NCI-H2227 treated with DMSO at 0.1 percent for 48 hours (cell line): Measurements from ENCODE around the gene PDCL3.

Experiments used
- DNase-seq: peaks from one replicate; lab custom pipeline; 2025; lab: John Stamatoyannopoulos, UW

Gene PDCL3

DNA sequence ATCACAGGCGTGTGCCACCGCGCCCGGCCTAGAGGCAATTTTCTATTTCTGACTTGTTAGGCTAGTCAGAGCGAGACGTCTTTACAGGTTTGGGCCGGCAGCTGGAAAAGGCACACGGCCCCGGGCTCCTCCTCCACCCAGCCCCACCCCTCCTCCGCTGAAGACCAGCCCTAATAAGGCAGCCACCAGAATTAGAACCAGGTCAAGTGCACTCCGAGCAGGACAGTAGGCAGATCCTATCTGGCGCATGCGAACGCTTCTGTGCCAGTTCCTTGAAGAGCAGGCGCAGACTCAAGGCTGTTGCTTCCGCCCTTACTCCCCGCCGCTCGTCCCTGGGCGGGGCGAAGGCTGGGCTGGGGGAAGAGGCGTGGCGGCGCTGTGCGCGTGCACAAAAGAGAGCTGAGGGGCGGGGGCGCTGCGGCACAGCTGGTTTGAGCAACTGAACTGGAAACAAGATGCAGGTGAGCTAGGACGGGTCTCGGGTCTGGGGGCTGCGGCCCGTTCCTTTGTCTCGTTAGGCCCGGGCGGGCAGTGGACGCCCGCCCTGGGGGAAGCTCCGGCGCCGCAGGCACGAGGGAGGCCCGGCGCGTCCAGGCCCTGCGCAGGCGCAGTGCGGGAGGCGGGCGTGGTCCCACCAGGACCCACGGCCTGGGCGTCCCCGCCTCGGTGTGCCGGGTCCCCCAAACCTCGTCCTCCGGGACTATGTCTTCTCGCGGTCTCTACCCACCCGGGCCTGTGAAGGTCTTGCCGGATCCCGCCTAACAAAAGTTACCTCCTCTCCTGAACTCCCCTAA, at the start of gene PDCL3:
Gene PDCL3, plus strand, starts transcription at position 381 of the 794 bp plus-strand sequence. Its CDS starts 75 bp downstream, at position 456.
- DNase-seq: peak; percentile 98

- no peak for DNase-seq
These were observed 49.1 kb upstream of the PDCL3 start for GRCh38 chr2:100513650-100514049.

- DNase-seq: no peak
These were observed 45.2 kb upstream of the PDCL3 start for GRCh38 chr2:100517556-100517955.

DNA sequence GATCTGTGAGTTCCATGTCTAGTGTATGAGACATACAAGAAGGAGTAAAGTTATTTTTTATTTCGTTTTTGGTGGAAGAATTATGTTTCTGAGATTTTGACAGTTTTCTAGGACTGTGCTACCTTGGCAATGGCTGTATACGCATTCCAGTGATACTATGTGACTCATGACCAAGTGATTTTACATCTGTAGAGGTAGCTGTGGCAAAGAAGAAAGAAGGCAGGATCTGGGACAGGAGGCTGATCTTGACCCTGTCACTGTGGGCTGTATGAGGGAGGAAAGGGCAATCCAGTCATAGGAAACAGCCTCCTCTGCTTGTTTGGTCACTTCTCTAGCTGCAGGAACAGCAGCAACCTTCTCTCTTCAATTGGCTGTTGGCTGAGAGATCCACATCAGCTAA, 44.0 kb upstream of the PDCL3 start:
- no peak for DNase-seq

- no peak for DNase-seq
These were observed 42.6 kb upstream of the PDCL3 start for GRCh38 chr2:100520224-100520623.

GRCh38 chr2:100522430-100522829, 40.4 kb upstream of the PDCL3 start:
- DNase-seq: no peak

DNA sequence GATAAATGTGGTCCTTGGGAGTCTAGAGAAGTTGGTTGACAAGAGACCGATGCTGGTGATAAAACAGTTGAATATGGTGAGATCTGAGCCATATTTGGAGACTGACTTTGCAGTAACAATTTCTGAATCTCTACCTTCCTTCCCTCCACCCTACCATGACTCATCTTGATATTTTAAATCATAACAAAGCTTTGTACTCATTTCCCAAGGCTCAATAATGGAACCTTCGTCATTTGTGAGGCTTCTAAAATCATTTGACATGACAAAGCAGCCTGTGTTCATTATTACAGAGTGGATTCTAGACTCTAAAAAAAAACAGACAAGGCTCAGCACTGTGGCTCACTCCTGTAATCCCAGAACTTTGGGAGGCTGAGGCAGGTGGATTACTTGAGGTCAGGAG, 38.5 kb upstream of the PDCL3 start:
- DNase-seq: no peak

DNA sequence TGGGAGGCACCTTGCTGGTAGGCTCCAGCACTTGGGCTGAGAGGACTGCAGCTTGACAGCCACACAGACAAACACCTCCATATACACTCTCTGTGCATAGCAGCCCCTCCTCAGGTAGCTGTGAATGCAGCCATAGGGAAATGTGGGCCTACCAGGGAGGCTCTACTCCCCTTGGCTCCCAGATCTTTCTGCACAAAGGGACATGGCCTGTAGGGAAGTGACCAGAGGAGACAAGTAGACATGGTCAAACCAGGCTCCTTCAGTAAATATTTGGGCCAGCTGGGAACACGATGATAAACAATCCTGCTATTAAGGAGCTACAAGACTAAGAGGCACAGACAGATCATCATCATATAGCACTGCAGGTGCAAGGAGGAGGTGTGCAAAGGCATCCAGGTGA, 35.9 kb upstream of the PDCL3 start:
- no peak for DNase-seq

- no peak for DNase-seq
These were observed 35.3 kb upstream of the PDCL3 start for GRCh38 chr2:100527440-100528015.

DNA sequence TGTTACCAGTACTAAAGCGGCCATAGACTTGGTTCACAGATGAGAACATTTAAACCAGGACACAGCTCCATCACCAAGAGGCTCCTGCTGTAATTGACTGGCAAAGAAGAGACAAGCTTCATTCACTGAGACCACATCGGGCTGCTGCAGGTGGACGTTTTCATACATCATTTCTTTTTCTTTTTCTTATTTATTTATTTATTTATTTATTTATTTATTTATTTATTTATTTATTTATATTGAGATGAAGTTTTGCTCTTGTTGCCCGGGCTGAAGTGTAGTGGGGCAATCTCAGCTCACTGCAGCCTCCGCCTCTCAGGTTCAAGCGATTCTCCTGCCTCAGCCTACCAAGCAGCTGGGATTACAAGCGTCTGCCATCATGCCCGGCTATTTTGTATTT, 33.6 kb upstream of the PDCL3 start:
- DNase-seq: no peak

DNA sequence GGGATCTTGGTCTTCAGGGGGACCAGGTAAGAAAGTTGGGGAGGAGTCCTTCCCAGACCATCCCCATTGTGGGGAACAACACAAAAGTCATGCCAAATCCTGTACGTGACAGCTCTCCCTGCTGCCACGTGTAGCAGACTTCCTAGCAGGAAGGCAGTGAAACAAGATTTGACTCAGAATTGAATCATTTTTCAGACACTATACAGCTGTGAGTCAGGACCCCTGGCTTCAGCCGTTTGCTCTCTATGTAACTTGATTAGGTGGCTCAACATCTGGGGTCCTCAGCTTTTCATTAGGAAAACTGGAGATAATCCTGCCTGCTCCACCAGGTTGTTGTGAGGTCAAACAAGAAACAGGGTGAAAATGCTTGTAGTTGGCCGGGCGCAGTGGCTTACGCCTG, 32.9 kb upstream of the PDCL3 start:
- DNase-seq: no peak

DNA sequence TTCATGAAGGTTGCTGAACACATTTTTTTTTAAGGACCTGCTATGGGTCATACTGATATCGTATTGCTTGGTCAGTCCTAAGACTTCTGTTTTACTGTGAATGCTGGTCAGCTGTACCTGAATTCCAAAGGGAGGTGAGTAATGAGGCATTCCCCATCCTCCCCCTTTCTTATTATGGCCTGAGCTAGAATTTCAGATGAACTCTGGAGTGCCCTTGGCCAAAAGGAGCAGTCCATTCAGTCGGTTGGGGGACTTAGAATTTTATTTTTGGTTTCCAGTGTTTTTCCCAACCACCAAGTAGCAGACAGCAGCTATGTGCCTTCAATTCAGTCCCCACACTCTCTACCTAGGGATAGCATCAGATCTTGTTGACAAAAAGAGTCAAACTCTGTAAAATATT, 26.9 kb upstream of the PDCL3 start:
- no peak for DNase-seq

GRCh38 chr2:100537918-100538317, 24.9 kb upstream of the PDCL3 start:
- DNase-seq: no peak

DNA sequence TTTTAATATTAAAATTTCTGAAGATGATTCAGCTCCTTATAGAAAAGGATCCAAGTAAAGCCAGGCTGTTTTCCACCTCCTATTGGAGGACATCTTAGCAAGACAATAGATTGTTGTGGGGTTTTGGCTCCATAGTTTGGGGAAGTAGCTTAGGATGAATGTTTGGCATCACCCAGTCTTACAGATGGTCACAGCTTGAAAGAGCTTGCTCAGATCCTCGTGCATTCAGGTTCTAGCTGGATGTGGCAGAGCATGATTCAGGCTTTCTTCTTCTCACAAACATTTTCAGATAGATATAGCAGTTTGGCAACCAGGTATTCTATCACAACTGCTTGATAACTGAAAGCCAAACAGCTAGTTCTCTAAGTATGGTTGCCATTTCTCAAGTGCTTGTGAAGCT, 23.6 kb upstream of the PDCL3 start:
- DNase-seq: no peak

DNA sequence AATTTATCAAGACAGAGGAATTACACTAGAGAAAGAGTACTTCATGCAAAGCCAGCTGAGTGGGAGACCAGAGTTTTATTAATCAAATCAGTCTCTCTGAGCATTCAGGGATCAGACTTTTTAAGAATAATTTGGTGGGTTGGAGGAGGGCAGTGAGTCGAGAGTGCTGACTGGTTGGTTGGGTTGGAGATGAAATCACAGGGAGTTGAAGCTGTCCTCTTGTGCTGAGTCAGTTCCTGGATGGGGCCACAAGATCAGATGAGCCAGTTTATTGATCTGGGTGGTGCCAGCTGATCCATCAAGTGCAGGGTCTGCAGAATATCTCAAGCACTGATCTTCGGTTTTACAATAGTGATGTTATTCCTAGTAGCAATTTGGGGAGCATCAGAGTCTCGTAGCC, 21.4 kb upstream of the PDCL3 start:
- DNase-seq: no peak

- no peak for DNase-seq
These were observed 20.4 kb upstream of the PDCL3 start for GRCh38 chr2:100542418-100542817.

- DNase-seq: no peak
These were observed 17.7 kb upstream of the PDCL3 start for GRCh38 chr2:100544911-100545596.

DNA sequence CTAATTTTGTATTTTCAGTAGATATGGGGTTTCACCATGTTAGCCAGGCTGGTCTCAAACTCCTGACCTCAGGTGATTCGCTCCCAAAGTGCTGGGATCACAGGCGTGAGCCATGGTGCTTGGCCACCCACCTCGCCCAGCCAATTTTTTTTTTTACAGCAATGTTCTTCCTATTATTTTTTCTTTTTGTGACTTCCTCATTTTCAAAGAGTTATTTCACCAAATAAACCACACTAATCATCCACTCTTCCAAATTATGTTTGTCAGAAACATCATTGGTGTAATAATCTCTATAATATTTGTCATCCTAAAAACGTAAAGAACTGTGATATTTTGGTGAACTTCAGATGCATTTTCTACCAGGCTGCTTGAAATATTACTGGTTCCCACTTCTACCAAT, 16.3 kb upstream of the PDCL3 start:
- no peak for DNase-seq

GRCh38 chr2:100548771-100549170, 14.0 kb upstream of the PDCL3 start:
- DNase-seq: no peak

DNA sequence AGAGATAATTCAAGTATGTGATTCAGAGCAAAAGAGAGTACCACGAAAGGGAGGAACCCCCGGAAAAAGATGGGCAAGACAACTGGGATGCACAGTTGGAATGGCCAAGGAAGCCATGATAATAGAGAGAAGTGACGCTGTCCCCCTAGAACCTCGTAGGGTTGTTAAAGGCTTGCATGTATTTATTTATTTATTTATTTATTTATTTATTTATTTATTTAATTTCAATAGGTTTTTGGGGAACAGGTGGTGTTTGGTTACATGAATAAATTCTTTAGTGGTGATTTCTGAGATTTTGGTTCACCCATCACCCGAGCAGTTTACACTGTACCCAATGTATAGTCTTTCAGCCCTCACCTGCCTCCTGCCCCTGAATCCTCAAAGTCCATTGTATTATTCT, 11.5 kb upstream of the PDCL3 start:
- no peak for DNase-seq

DNA sequence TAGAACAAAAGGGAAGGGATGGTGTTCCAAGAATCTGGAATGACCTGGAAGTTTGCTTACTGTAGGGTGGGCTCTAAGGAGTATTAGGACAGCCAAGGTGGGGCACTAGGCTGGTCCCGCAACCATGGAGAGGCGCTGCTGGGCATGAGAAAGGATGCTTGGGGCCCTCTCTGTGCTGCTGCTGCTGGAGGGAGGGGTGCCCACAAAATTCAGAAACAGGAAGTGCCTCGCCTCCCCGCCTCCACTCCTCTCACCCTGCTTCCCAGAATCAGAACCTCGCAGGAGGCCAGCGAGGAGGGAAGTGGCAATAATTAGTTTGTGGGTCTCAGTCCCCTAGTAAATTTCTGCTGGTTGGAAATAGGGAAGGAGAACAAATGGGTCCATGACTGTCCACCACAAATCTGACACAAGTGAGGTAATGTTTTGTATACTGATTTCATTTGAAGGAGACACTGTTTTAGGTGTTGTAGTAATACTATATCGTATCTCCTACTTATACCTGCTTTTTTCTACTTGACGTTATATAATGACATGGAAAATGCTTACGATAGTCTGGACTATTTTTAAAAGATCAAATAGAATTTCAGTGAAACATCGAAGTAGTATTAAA, 7.9 kb upstream of the PDCL3 start:
- no peak for DNase-seq

DNA sequence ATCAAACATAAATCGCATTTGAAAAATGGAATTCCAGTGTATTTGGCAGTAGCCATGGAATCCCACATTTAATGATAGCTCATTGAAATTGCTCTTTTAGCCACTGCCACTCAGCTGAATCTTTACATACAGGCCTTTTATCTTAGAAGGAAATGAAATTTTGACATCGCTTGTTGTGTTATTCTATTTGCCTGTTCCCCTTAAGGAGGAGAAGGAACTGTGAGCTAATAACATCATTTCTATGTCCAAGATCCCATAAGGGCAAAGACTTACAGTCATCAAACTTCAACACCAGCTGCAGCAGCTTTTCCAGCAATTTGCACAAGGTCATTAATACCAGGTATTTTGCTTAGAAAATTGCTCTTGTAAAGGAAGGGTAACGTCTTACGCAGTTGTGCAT, 6.0 kb upstream of the PDCL3 start:
- DNase-seq: no peak
